Esophagus muscularis mucosa (tissue), 3 donors: ENCODE data around the gene TGFBR3.

ENCODE experiments used
- CTCF ChIP-seq, 3 experiments: fragments of 200-600 bp in 2 of 3; fragments of 450-650 bp in 1 of 3; sonication (generic) in 2 of 3; IDR thresholded peaks; one replicate each; pipeline ENCODE4 v1.5.1; 2017 to 2019; ENCODE audit warnings: antibody characterized with exemption in 3 of 3, mild to moderate bottlenecking in 2 of 3, moderate library complexity in 1 of 3
- POLR2A ChIP-seq: fragments of 450-650 bp; IDR thresholded peaks from one replicate; pipeline ENCODE4 v1.6.1; 2017; ENCODE audit warnings: antibody characterized with exemption, moderate library complexity, mild to moderate bottlenecking, low read depth

GRCh38 chr1:91669584-91670350 is 216.2 kb downstream of the TGFBR3 start:
- TF ChIP-seq CTCF (IDR thresholded peaks at IDR 0.05) (no peak), POLR2A (no peak)
